Muscle of back (tissue), 11 donors: ENCODE measurements around the gene ABHD8. TPM values are rescaled to one million over a fixed set of nuclear protein-coding genes. Genes with fewer than 3 reads are reported as not detected.

Experiments
- DNase-seq, 3 donors: peaks; one replicate each; pipeline versions ENCODE4 v3.0.0 to v3.0.0-alpha.2; 2013
- polyA plus RNA-seq, 10 donors: library from polyadenylated mRNA; unstranded; fragments of 120-200 nt; gene quantifications; one replicate each; pipeline ENCODE4 v1.2.1, GENCODE V29; 2013; ENCODE audit not compliant: insufficient read length in 10 of 10

The ABHD8 gene
- polyA plus RNA-seq, 10 donors: 4.5 to 9.3 (median 5.8) TPM

GRCh38 chr19:17323300-17323963, 20.2 kb upstream of the ABHD8 start:
- DNase-seq: no peak

DNA sequence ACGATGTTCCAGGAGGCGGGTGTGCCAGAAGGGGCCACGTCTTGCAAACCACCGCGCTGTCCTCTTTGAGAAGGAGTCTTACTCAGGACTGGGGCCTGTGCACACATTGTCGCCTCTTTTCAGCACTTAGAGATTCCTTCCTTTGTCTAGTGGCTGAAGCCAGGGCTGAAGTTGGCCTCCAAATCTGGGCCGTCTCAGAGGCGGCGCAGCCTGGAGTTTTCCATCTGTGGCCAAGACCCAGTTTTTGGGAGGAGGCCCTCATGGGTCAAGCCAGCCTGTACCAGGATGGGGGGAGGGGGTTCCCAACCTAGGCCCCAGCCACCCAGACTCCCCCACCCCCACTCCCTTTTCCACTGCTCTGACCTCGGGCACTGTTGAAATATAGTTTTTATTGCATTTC, 19.6 kb upstream of the ABHD8 start:
- DNase-seq: no peak

DNA sequence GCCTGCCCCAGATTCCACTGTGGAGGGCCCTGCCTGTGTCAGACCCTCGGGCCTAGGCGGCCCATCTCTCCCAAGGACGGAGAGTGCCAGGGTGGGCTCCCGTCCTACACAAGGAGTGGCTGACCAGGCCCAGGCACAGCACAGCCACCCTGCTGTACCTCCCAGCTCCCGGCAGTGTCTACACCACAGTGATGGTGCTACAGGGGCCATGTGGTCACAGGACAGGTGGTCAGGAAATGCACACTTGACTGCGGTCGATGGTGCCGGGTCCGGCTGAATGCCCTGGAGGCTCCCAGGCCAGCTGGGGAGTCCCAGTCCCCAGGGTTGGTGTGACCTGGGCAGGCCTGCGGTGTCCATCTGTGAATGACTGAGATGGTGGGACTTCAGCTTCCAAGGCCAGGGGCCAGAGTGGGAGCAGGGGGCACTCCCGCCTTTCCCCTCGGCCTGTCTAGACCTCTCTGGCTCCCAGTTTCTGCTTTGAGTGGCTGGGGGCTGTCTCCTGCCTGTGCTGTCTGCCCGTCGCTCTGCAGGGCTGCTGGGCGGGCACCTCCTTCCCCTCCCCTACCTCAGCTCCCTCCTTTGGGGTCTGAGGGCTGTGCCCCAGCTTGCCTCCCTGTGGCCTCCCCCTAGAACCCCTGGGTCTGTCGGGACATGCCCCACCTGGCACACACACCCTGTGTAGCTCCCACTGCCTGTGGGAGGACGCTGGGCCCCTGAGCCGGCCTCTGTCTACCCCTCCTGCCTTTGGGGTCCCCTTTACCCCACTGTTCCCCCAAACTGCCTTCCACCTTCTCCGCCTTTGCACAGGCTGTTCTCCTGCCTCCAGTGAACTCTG, 18.6 kb upstream of the ABHD8 start:
- no peak for DNase-seq

DNA sequence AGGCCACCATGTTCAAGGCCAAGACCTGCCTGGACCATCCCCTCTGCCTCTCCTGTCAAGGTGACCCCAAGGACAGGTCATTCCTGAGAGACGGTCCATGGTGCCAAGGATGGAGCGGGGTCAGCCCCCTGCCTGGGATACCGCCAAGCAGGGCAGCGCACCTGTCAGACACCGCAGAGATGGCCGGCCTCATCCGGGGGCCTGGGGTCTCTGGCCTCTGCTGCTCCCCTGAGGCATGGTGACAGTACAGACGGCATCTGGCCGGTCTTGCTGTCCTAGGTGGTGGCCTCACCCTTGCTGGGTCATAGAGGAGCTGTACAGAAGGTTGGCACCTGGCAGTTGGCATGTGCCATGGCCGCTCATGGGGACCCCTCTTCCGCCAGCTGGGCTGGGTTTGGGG, 17.2 kb upstream of the ABHD8 start:
- DNase-seq: no peak

- DNase-seq: no peak
Observed at GRCh38 chr19:17319473-17320238, 16.4 kb upstream of the ABHD8 start.

DNA sequence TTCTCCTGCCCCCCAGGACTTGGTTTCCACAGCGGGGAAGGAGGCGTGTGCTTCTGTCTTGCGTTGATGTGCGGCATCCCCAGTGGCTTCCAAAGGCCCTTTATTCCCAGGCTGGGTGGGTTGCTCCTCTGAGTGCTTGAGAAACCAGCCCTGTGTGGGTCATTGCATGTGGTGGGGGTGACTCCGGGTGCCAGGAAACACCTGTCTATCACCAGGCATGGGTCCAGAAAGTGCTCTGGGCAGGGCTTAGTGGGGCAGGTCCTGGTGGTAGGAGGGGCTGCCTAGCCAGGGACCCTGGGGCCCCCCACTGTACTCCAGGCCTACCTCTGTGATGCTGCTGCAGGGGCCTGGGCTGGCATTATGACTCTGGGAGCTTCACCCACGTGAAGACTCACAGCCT, 15.7 kb upstream of the ABHD8 start:
- no peak for DNase-seq

DNA sequence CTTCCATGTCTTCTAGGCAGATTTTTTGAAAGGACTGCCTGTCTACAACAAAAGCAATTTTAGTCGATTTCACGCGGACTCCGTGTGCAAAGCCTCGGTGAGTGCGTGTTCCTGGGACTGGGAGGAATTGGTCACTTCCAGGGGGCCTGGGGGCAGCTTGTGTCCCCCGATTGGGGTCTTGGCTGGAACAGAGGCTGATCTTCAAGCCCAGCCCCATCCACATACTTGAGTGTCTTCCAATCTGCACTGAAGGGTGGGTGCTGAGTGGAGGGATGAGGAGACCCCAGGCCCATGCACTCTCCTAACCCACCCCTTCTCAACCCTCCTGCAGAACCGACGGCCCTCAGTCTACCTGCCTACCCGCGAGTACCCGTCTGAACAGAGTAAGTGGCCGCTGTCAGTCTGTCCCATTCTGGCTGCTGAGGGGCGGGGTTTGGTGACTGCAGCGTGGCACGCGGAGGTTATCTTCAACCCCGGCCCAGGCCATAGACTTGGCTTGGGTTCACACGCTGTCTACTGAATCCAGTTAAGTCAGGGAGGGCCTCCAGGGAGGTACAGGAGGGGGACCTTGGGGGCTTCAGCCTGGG, 10.9 kb upstream of the ABHD8 start:
- no peak for DNase-seq

- DNase-seq: no peak
Observed at GRCh38 chr19:17312189-17313113, 9.2 kb upstream of the ABHD8 start.

DNA sequence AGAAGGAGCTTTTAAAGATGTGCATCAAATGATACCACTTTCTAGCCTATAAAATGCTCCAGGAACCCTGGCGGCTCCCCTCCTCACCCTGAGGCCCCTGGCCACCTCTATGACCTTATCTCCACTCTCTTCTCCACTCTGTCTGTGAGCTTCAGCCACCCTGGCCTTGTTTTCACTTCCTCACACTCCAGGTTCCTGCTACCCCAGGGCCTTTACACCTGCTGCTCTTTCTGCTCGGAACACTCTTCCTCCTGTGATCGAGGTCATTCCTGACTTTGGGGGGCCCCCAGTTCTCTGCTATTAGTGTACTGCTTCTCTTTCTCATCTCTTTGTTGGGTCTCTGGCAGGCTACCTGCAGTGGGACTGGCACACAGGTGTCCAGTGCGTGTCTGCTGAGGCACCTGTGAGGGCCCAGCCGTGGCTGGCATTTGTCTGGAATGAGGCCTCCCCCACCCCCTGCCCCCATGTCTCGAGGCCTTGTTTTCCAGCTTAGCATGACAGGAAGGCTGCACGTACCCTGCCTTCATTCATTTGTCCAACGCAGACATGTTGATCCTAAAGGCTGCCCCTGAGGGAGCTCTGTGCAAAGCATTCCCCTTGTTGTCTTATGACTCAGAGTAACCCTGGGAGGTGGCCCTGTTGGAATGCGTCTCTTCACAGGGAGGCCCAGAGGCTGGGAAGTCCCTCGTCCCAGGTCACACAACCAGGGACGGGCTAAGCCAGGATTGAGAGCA, 8.4 kb upstream of the ABHD8 start:
- no peak for DNase-seq

DNA sequence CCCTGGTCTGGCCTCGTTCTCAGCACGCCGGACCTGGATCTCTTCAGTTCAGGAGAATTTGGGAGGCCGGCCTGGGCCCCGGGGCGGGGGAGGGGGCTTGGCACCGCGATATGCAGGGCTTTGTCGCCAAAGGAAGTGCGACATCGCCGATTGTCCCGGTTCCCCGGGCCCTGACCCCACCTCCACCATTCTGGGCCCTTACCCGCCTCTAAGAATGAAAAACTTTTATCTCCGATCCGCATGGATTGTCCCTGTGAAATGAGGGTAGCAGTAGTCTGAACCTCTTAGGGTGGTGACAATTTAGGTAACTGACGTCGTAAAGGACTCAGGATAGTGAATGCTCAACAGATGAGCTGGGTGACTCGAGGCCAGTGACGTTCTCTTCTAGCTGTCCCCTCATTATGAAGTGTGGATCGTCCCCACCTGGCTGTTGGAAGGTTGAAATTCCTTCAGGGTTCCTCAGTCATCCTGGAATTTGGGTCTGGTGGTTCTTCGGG, 6.8 kb upstream of the ABHD8 start:
- no peak for DNase-seq

- DNase-seq: peak; percentile 99 to 100 (median 100)
Observed at GRCh38 chr19:17309198-17309964, 6.2 kb upstream of the ABHD8 start, which contains the start of gene DDA1. Gene DDA1, plus strand, starts transcription at chr19:17309563. Its CDS starts 92 bp downstream, at chr19:17309655.

DNA sequence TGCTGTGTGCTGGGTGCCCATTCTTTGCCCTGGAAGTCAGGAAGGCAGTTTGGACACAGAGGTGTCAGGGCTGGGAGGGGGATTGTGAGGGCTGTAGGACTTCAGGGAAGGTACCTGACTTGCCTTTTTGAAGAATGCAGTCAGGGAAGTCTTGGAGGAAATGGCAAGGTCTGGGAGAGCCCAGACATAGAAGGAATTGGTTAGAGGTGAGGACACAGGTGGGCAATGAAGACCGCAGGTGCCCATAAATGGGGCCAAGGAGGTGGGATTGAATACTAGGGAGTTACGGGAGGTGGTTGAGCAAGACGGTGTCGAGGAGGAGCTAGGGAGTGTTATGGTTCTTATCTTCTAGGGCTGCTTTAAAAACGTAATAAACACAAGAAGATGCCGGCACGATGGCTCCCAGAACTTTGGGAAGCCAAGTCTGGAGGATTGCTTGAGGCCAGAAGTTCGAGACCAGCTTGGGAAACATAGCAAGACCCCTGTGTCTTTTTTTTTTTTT, 4.7 kb upstream of the ABHD8 start:
- DNase-seq: no peak

DNA sequence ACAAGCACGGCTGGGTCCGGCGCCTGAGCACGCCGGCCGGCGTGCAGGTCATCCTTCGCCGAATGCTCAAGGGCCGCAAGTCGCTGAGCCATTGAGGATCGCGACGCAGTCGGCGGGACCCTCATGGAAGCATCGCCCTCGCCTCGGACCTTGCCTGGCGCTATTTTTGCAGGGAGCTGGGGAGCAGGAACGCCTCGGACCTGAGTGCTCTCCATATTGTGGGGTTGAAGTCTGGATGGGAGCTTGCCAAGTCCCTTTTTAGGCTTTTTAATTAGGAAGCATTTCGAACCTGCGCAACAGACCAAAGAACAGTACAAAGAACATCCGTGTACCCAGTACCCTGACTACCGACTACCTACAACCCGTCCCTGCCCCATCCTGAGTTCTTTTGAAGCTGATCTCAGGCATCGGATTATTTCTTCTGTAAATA, 3.1 kb upstream of the ABHD8 start:
- DNase-seq: no peak

- peak; percentile 94 to 97 (median 97) for DNase-seq
Observed at GRCh38 chr19:17305517-17306284, 2.5 kb upstream of the ABHD8 start, which contains the start of gene MRPL34. Gene MRPL34, plus strand, starts transcription at chr19:17305872. Its CDS starts 21 bp downstream, at chr19:17305893.

GRCh38 chr19:17305216-17305516, 1.9 kb upstream of the ABHD8 start:
- DNase-seq: no peak

GRCh38 chr19:17304386-17305215, 1.4 kb upstream of the ABHD8 start:
- DNase-seq: no peak

DNA sequence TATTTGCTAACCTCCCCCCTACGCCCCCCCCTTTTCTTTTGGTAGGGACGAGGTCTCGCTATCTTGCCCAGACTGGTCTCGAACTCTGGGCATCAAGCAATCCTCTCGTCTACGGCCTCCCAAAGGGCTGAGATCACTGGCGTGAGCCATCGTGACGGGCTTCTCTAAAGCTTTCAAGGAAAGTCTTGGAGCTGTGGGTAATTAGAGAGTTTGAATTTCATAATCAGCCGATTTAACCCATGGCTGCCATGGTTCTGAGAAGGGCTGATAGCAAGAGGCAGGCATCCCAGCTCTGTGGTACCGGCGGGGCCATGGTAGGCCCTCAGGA, 679 bp upstream of the ABHD8 start:
- DNase-seq: no peak
